GM19023 (cell line): ENCODE results near the gene LVRN.
A peak's percentile ranks its signal among the peaks of the same experiment; 100 is the strongest.

Source experiments
- ATAC-seq: cut with Tn5 transposase; IDR thresholded peaks from one replicate; pipeline ENCODE4 v1.9.1; 2021; ENCODE audit warnings: mild to moderate bottlenecking, moderate library complexity; ENCODE audit not compliant: unreplicated experiment

Gene LVRN

GRCh38 chr5:115961381-115962238, 665 bp upstream of the LVRN start:
- no peak for ATAC-seq

- no peak for ATAC-seq
Observed at GRCh38 chr5:115962565-115963402, 509 bp downstream of the LVRN start.

GRCh38 chr5:115963566-115963965, 1.3 kb downstream of the LVRN start:
- no peak for ATAC-seq

- ATAC-seq: no peak
Observed at GRCh38 chr5:115968770-115969169, 6.5 kb downstream of the LVRN start.

- ATAC-seq: peak; percentile 91
Observed at GRCh38 chr5:115977096-115977495, 14.8 kb downstream of the LVRN start.

GRCh38 chr5:115977988-115978387, 15.7 kb downstream of the LVRN start:
- ATAC-seq: no peak

- ATAC-seq: no peak
Observed at GRCh38 chr5:115978779-115979178, 16.5 kb downstream of the LVRN start.

GRCh38 chr5:115979201-115980041, 17.1 kb downstream of the LVRN start:
- no peak for ATAC-seq

- ATAC-seq: no peak
Observed at GRCh38 chr5:115983519-115983918, 21.2 kb downstream of the LVRN start.

GRCh38 chr5:115985802-115986757, 23.8 kb downstream of the LVRN start:
- ATAC-seq: no peak

GRCh38 chr5:115988002-115988401, 25.7 kb downstream of the LVRN start:
- ATAC-seq: no peak

- ATAC-seq: no peak
Observed at GRCh38 chr5:115992848-115993350, 30.6 kb downstream of the LVRN start.

- ATAC-seq: no peak
Observed at GRCh38 chr5:115995351-115995750, 33.1 kb downstream of the LVRN start.

GRCh38 chr5:116002116-116002906, 40.0 kb downstream of the LVRN start:
- ATAC-seq: no peak

GRCh38 chr5:116004248-116004647, 42.0 kb downstream of the LVRN start:
- no peak for ATAC-seq

- no peak for ATAC-seq
Observed at GRCh38 chr5:116009806-116010205, 47.5 kb downstream of the LVRN start.

- no peak for ATAC-seq
Observed at GRCh38 chr5:116011046-116011445, 48.8 kb downstream of the LVRN start.

GRCh38 chr5:116013207-116013785, 51.0 kb downstream of the LVRN start:
- no peak for ATAC-seq

- ATAC-seq: no peak
Observed at GRCh38 chr5:116013936-116014335, 51.7 kb downstream of the LVRN start.
